HEK293 (cell line): ENCODE data around the gene PDZRN3.

Experiments used
- CTCF ChIA-PET: fragments of 350-600 bp; formaldehyde crosslinking; extraction: SDS; loops from one replicate; lab custom pipeline; 2021; ENCODE audit warnings: antibody characterized with exemption; lab: Yijun Ruan, JAX
- POLR2A ChIA-PET: fragments of 300-600 bp; formaldehyde crosslinking; extraction: SDS; loops from one replicate; lab custom pipeline; 2020; ENCODE audit warnings: antibody characterized with exemption, inconsistent platforms; lab: Yijun Ruan, JAX
- H3K27ac ChIP-seq: fragments of 200-500 bp; sonication (Bioruptor generic); 2 replicates; pipeline ENCODE4 v1.5.1; 2014; ENCODE audit warnings: low read depth, low read length, control low read depth, inconsistent platforms; ENCODE audit errors: extremely low read depth
- H3K36me3 ChIP-seq, 2 experiments: fragments of 200-500 bp in 1 of 2; sonication (Bioruptor generic) in 1 of 2; 1 replicate in 1 of 2; 2 replicates in 1 of 2; pipeline ENCODE4 v1.5.1; 2014 to 2017; ENCODE audit warnings: inconsistent platforms in 2 of 2, low read length in 2 of 2; ENCODE audit not compliant: control insufficient read depth in 2 of 2, insufficient read depth in 1 of 2
- H3K4me1 ChIP-seq: fragments of 200-500 bp; sonication (Bioruptor generic); 2 replicates; pipeline ENCODE4 v1.5.1; 2014; ENCODE audit warnings: mild to moderate bottlenecking, low read length, inconsistent platforms; ENCODE audit not compliant: control insufficient read depth, insufficient read depth
- H3K4me3 ChIP-seq: 2 replicates; pipeline ENCODE4 v1.5.1; 2011; ENCODE audit warnings: low read depth, mild to moderate bottlenecking, control low read depth, low read length, moderate library complexity
- H3K9me3 ChIP-seq: fragments of 200-500 bp; sonication (Bioruptor generic); 2 replicates; pipeline ENCODE4 v1.5.1; 2014; ENCODE audit warnings: low read depth, low read length, inconsistent platforms; ENCODE audit not compliant: control insufficient read depth, insufficient read depth
- BCL11A ChIP-seq: fragments of 450-650 bp; formaldehyde crosslinking; IDR thresholded peaks from 2 replicates; pipeline ENCODE4 v1.5.1; 2016; ENCODE audit warnings: low read depth, missing biosample characterization, missing genetic modification characterization
- GLIS2 ChIP-seq: fragments of 450-650 bp; formaldehyde crosslinking; IDR thresholded peaks from 2 replicates; pipeline ENCODE4 v1.5.1; 2016; ENCODE audit warnings: missing biosample characterization, missing genetic modification characterization
- PRDM4 ChIP-seq: fragments of 450-650 bp; formaldehyde crosslinking; IDR thresholded peaks from 2 replicates; pipeline ENCODE4 v1.5.1; 2017; ENCODE audit warnings: missing biosample characterization, missing genetic modification characterization
- SCRT2 ChIP-seq: fragments of 450-650 bp; formaldehyde crosslinking; IDR thresholded peaks from 2 replicates; pipeline ENCODE4 v1.5.1; 2016; ENCODE audit warnings: missing biosample characterization, missing genetic modification characterization
- ZBTB11 ChIP-seq: fragments of 450-650 bp; formaldehyde crosslinking; conservative IDR thresholded peaks from 2 replicates; pipeline ENCODE4 v1.5.1; 2016; ENCODE audit warnings: low read depth, missing biosample characterization, missing genetic modification characterization
- ZBTB21 ChIP-seq: fragments of 450-650 bp; formaldehyde crosslinking; IDR thresholded peaks from 2 replicates; pipeline ENCODE4 v1.5.1; 2017; ENCODE audit warnings: missing biosample characterization, missing genetic modification characterization
- ZBTB49 ChIP-seq: fragments of 450-650 bp; formaldehyde crosslinking; IDR thresholded peaks from 2 replicates; pipeline ENCODE4 v1.5.1; 2016; ENCODE audit warnings: missing biosample characterization, missing genetic modification characterization, low read depth
- ZNF132 ChIP-seq: fragments of 450-650 bp; formaldehyde crosslinking; IDR thresholded peaks from 2 replicates; pipeline ENCODE4 v1.5.1; 2017; ENCODE audit warnings: missing biosample characterization, missing genetic modification characterization, borderline replicate concordance
- ZNF146 ChIP-seq: fragments of 450-650 bp; formaldehyde crosslinking; IDR thresholded peaks from 2 replicates; pipeline ENCODE4 v1.5.1; 2016; ENCODE audit warnings: missing biosample characterization, missing genetic modification characterization
- ZNF148 ChIP-seq: fragments of 450-650 bp; formaldehyde crosslinking; IDR thresholded peaks from 2 replicates; pipeline ENCODE4 v1.5.0; 2017; ENCODE audit warnings: missing biosample characterization, missing genetic modification characterization, borderline replicate concordance
- ZNF155 ChIP-seq: fragments of 450-650 bp; formaldehyde crosslinking; IDR thresholded peaks from 2 replicates; pipeline ENCODE4 v1.5.1; 2016; ENCODE audit warnings: missing biosample characterization, missing genetic modification characterization
- ZNF2 ChIP-seq: fragments of 450-650 bp; formaldehyde crosslinking; IDR thresholded peaks from 2 replicates; pipeline ENCODE4 v1.5.1; 2016; ENCODE audit warnings: missing biosample characterization, missing genetic modification characterization
- ZNF202 ChIP-seq: fragments of 450-650 bp; formaldehyde crosslinking; IDR thresholded peaks from 2 replicates; pipeline ENCODE4 v1.5.1; 2016; ENCODE audit warnings: missing biosample characterization, missing genetic modification characterization, borderline replicate concordance
- ZNF223 ChIP-seq: fragments of 450-650 bp; formaldehyde crosslinking; IDR thresholded peaks from 2 replicates; pipeline ENCODE4 v1.5.1; 2016; ENCODE audit warnings: missing biosample characterization, missing genetic modification characterization
- ZNF449 ChIP-seq: fragments of 450-650 bp; formaldehyde crosslinking; IDR thresholded peaks from 2 replicates; pipeline ENCODE4 v1.5.1; 2017; ENCODE audit warnings: missing biosample characterization, mild to moderate bottlenecking, missing genetic modification characterization, moderate library complexity
- ZNF501 ChIP-seq: fragments of 450-650 bp; formaldehyde crosslinking; IDR thresholded peaks from 2 replicates; pipeline ENCODE4 v1.5.1; 2016; ENCODE audit warnings: missing biosample characterization, missing genetic modification characterization
- ZNF561 ChIP-seq: fragments of 450-650 bp; IDR thresholded peaks from 2 replicates; pipeline ENCODE4 v1.5.1; 2018; ENCODE audit warnings: missing biosample characterization, missing genetic modification characterization, borderline replicate concordance
- ZNF571 ChIP-seq: fragments of 450-650 bp; formaldehyde crosslinking; IDR thresholded peaks from 2 replicates; pipeline ENCODE4 v1.5.0; 2017; ENCODE audit warnings: missing biosample characterization, missing genetic modification characterization
- ZNF747 ChIP-seq: fragments of 450-650 bp; formaldehyde crosslinking; IDR thresholded peaks from 2 replicates; pipeline ENCODE4 v1.5.1; 2016; ENCODE audit warnings: missing biosample characterization, missing genetic modification characterization
- ZNF785 ChIP-seq: fragments of 450-650 bp; formaldehyde crosslinking; IDR thresholded peaks from 2 replicates; pipeline ENCODE4 v1.5.1; 2016; ENCODE audit warnings: missing biosample characterization, missing genetic modification characterization
- ZNF837 ChIP-seq: fragments of 450-650 bp; formaldehyde crosslinking; IDR thresholded peaks from 2 replicates; pipeline ENCODE4 v1.5.1; 2016; ENCODE audit warnings: missing biosample characterization, missing genetic modification characterization
- ZSCAN4 ChIP-seq: fragments of 450-650 bp; formaldehyde crosslinking; IDR thresholded peaks from 2 replicates; pipeline ENCODE4 v1.5.1; 2017; ENCODE audit warnings: missing biosample characterization, missing genetic modification characterization

Gene PDZRN3

GRCh38 chr3:73668391-73668790, 43.6 kb upstream of the PDZRN3 start (continued):
- no peak for TF ChIP-seq ZBTB11

- no peaks in the 10 kb centered on the region for H3K36me3 ChIP-seq
- ChIA-PET POLR2A (no interaction called here), CTCF (interaction anchor here (0.7 kb wide), 1 partner anchor 10 kb away, joined by 4 read pairs; no protein-coding TSS in a partner anchor)
- no peak overlapping the region for H3K4me3 ChIP-seq
- no peaks in the 10 kb centered on the region for H3K4me1 ChIP-seq
- H3K27ac ChIP-seq = no peak overlapping the region
- TF ChIP-seq ZNF449 (no peak), ZNF785 (tag by site-specific recombination) (no peak), ZNF202 (tag by site-specific recombination) (no peak), ZNF146 (tag by site-specific recombination) (no peak), ZBTB21 (tag by site-specific recombination) (no peak), ZNF223 (tag by site-specific recombination) (no peak), ZNF155 (tag by site-specific recombination) (no peak), ZNF837 (tag by site-specific recombination) (no peak), GLIS2 (no peak), BCL11A (no peak), ZBTB49 (no peak)
- H3K9me3 ChIP-seq = no peaks in the 10 kb centered on the region
Measured at GRCh38 chr3:73667889-73668288, 43.1 kb upstream of the PDZRN3 start.

- Histone ChIP-seq H3K9me3 (no peaks in the 10 kb centered on the region), H3K27ac (no peak overlapping the region), H3K4me1 (no peaks in the 10 kb centered on the region), H3K4me3 (no peak overlapping the region), H3K36me3 (no peaks in the 10 kb centered on the region)
- CTCF ChIA-PET = no interaction called here
- POLR2A ChIA-PET = no interaction called here
- no peak for TF ChIP-seq ZSCAN4
- no peak for TF ChIP-seq PRDM4 (tag by site-specific recombination)
- no peak for TF ChIP-seq ZNF571
- TF ChIP-seq ZNF501 (tag by site-specific recombination) = no peak
- no peak for TF ChIP-seq ZNF747 (tag by site-specific recombination)
- TF ChIP-seq ZNF148 (tag by site-specific recombination) = no peak
- no peak for TF ChIP-seq ZNF132 (tag by site-specific recombination)
- TF ChIP-seq ZNF561 = no peak
- no peak for TF ChIP-seq ZNF2
- no peak for TF ChIP-seq SCRT2
Measured at GRCh38 chr3:73665286-73665685, 40.5 kb upstream of the PDZRN3 start.
